ENCODE results near the gene DCDC2B. TPM values are rescaled to one million over a fixed set of nuclear protein-coding genes. Genes with fewer than 3 reads are reported as not detected.
A peak's percentile ranks its signal among the peaks of the same experiment; 100 is the strongest.

The DCDC2B gene
- total and polyA plus RNA-seq, 2 of the 13 experiments (the other 11 are each of a cell fraction or from before 2014, with no cell fraction given): not detected

- TF ChIP-seq, protein P1, sequence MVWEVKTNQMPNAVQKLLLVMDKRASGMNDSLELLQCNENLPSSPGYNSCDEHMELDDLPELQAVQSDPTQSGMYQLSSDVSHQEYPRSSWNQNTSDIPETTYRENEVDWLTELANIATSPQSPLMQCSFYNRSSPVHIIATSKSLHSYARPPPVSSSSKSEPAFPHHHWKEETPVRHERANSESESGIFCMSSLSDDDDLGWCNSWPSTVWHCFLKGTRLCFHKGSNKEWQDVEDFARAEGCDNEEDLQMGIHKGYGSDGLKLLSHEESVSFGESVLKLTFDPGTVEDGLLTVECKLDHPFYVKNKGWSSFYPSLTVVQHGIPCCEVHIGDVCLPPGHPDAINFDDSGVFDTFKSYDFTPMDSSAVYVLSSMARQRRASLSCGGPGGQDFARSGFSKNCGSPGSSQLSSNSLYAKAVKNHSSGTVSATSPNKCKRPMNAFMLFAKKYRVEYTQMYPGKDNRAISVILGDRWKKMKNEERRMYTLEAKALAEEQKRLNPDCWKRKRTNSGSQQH (CRISPR knock-in tag; IDR thresholded peaks at IDR 0.05; ENCODE audit: low read depth): peak; percentile 51; the same call in 1 of the 2 replicates
- TF ChIP-seq MTA3 (CRISPR knock-in tag; IDR thresholded peaks at IDR 0.05) (no peak), HOXA9 (CRISPR knock-in tag; IDR thresholded peaks at IDR 0.05; ENCODE audit: borderline replicate concordance) (no peak), ZNF383 (CRISPR knock-in tag; IDR thresholded peaks at IDR 0.05; ENCODE audit: borderline replicate concordance) (0 out of 2 replicates have a peak, but pooled peaks have one; percentile 71), ZNF414 (CRISPR knock-in tag; IDR thresholded peaks at IDR 0.05) (peak; percentile 81; the same call in 1 of the 2 replicates), TARDBP (CRISPR knock-in tag; IDR thresholded peaks at IDR 0.05) (peak; percentile 88), ZNF44 (CRISPR knock-in tag; IDR thresholded peaks at IDR 0.05) (peak; percentile 62; the same call in 1 of the 2 replicates), ZBTB38 (CRISPR knock-in tag; IDR thresholded peaks at IDR 0.05) (peak; percentile 89), PITX1 (CRISPR knock-in tag; IDR thresholded peaks at IDR 0.05) (peak; percentile 76), ZNF556 (CRISPR knock-in tag; IDR thresholded peaks at IDR 0.05; ENCODE audit: borderline replicate concordance) (peak; percentile 96; the same call in 1 of the 2 replicates), THAP11 (CRISPR knock-in tag; IDR thresholded peaks at IDR 0.05) (peak; percentile 66), FOXA3 (CRISPR knock-in tag; IDR thresholded peaks at IDR 0.05) (peak; percentile 73; the same call in 1 of the 2 replicates), IKZF5 (CRISPR knock-in tag; IDR thresholded peaks at IDR 0.05) (peak; percentile 84), SRY (CRISPR knock-in tag; IDR thresholded peaks at IDR 0.05) (0 out of 2 replicates have a peak, but pooled peaks have one; percentile 52), MZF1 (CRISPR knock-in tag; IDR thresholded peaks at IDR 0.05; ENCODE audit: borderline replicate concordance) (no peak), HNRNPH1 (optimal IDR thresholded peaks at IDR 0.05; ENCODE audit: low read depth, low read length) (no peak), CREB1 (IDR thresholded peaks at IDR 0.05) (peak; percentile 82), CREB1 (CRISPR knock-in tag; IDR thresholded peaks at IDR 0.05) (peak; percentile 94), ZMYM2 (CRISPR knock-in tag; IDR thresholded peaks at IDR 0.05) (peak; percentile 84)
- TF ChIP-seq, protein P2, sequence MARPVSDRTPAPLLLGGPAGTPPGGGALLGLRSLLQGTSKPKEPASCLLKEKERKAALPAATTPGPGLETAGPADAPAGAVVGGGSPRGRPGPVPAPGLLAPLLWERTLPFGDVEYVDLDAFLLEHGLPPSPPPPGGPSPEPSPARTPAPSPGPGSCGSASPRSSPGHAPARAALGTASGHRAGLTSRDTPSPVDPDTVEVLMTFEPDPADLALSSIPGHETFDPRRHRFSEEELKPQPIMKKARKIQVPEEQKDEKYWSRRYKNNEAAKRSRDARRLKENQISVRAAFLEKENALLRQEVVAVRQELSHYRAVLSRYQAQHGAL (CRISPR knock-in tag; IDR thresholded peaks at IDR 0.05; ENCODE audit: not compliant biosample characterization): no peak
- TF ChIP-seq, protein P3, sequence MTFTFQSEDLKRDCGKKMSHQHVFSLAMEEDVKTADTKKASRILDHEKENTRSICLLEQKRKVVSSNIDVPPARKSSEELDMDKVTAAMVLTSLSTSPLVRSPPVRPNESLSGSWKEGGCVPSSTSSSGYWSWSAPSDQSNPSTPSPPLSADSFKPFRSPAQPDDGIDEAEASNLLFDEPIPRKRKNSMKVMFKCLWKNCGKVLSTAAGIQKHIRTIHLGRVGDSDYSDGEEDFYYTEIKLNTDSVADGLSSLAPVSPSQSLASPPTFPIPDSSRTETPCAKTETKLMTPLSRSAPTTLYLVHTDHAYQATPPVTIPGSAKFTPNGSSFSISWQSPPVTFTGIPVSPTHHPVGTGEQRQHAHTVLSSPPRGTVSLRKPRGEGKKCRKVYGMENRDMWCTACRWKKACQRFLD (CRISPR knock-in tag; IDR thresholded peaks at IDR 0.05; ENCODE audit: borderline replicate concordance): 0 out of 2 replicates have a peak, but pooled peaks have one; percentile 40
- TF ChIP-seq, protein P4, sequence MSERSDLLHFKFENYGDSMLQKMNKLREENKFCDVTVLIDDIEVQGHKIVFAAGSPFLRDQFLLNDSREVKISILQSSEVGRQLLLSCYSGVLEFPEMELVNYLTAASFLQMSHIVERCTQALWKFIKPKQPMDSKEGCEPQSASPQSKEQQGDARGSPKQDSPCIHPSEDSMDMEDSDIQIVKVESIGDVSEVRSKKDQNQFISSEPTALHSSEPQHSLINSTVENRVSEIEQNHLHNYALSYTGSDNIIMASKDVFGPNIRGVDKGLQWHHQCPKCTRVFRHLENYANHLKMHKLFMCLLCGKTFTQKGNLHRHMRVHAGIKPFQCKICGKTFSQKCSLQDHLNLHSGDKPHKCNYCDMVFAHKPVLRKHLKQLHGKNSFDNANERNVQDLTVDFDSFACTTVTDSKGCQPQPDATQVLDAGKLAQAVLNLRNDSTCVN (CRISPR knock-in tag; IDR thresholded peaks at IDR 0.05; ENCODE audit: borderline replicate concordance): peak; percentile 58; the same call in 1 of the 2 replicates
Measured at GRCh38 chr1:32249831-32250525, 41.1 kb downstream of the DCDC2B start (continued).
